Measurements from ENCODE around the gene FAM98A.

- TF ChIP-seq CTCF (IDR thresholded peaks at IDR 0.05; ENCODE audit: insufficient read depth, low read depth, low read length), result no peak
- TF ChIP-seq EZH2 (IDR thresholded peaks at IDR 0.05; ENCODE audit: insufficient read depth, low read length), result no peak
Observed at GRCh38 chr2:33535421-33535820, 63.7 kb downstream of the FAM98A start.
